Measurements from ENCODE around the gene SPTLC2.

The SPTLC2 gene

DNA sequence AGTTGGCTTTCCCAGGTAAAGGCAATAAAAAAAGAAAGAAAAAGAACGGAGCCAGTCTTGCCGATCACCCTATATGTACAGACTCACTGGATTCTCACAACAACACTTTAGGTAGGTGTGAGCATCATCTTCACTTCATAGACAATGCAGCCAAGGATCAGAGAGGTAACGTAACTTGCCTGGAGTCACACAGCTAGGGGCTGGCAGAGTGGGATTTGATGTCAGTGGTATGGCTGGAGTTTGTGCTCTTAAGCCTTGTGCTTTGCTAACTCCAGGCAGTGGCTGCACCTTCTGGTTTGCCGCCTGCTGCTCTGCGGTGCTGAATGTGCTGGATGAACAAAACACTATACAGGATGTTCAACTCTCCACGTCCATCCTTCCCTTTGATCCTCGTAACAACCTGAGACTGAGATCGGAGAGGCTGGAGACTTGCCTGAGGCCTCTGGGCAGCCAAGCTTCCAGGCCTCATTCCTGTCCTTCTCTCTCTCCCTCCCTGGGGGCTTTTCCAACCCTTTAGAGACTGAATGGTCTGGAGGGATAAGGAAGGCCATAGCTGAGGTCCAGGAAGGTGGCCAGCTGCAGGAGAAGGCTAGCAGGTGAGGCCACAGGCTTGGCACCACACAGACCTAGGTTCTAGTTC is 126.0 kb downstream of the SPTLC2 start:
- no peaks in the 10 kb centered on the region for H3K79me2 ChIP-seq (ENCODE audit: control insufficient read depth, insufficient read depth, low read length, unreplicated experiment)
- no peaks in the 10 kb centered on the region for H3K36me3 ChIP-seq (ENCODE audit: insufficient read depth, low read length)
- H3K4me1 ChIP-seq (ENCODE audit: control insufficient read depth, insufficient read depth, low read length, unreplicated experiment): no peaks in the 10 kb centered on the region
- no peaks in the 10 kb centered on the region for H3K27me3 ChIP-seq (ENCODE audit: insufficient read depth, low read length)
- no peak overlapping the region for H3K27ac ChIP-seq (ENCODE audit: low read depth, low read length)
- no peak overlapping the region for H2AFZ ChIP-seq (ENCODE audit: low read length, unreplicated experiment)
- H3K4me3 ChIP-seq (ENCODE audit: low read depth, low read length): no peak overlapping the region

DNA sequence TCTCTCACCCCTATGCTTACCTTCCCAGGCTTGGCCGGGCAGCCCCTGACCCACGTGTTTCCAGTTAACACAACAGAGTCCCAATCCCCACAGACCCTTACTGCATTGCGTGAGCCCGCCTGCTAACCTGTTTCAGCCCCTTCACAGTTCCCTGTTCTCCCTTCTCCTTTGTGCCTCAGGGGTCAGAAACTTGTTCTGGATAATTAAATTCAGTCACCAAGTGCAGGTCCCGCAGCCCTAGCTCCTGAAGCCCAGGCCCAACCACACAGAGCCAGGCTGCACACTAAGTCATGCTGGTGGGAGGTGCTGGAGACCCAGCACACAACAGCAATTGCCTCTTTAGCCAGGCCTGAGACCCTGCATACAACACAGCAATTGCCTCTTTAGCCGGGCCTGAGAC is 127.4 kb downstream of the SPTLC2 start:
- H3K27ac ChIP-seq (ENCODE audit: low read depth, low read length): no peak overlapping the region
- H3K36me3 ChIP-seq (ENCODE audit: insufficient read depth, low read length): no peaks in the 10 kb centered on the region
- H3K4me3 ChIP-seq (ENCODE audit: low read depth, low read length): no peak overlapping the region
- no peaks in the 10 kb centered on the region for H3K27me3 ChIP-seq (ENCODE audit: insufficient read depth, low read length)
- no peaks in the 10 kb centered on the region for H3K79me2 ChIP-seq (ENCODE audit: control insufficient read depth, insufficient read depth, low read length, unreplicated experiment)
- H2AFZ ChIP-seq (ENCODE audit: low read length, unreplicated experiment): no peak overlapping the region
- no peaks in the 10 kb centered on the region for H3K4me1 ChIP-seq (ENCODE audit: control insufficient read depth, insufficient read depth, low read length, unreplicated experiment)

DNA sequence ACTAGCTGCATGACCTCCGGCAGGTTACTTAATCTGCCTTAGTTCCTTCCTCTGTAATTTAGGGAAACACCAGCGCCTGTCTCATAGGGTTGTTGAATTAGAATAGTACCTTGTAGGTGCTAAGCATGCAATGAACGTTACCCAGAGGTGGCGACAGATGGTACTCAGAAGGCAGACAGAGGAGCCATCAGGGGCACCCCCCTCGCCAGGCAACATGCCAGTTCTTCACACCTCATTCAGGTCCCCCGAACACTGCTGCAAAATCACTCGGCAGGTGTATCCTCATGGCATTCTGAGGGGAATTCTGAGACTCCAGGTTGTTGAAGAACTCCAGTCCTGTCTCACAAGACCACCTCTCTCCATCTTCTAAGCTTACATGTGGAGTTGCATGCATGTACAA is 127.9 kb downstream of the SPTLC2 start:
- Histone ChIP-seq H3K27ac (ENCODE audit: low read depth, low read length) (no peak overlapping the region), H3K79me2 (ENCODE audit: control insufficient read depth, insufficient read depth, low read length, unreplicated experiment) (no peaks in the 10 kb centered on the region), H2AFZ (ENCODE audit: low read length, unreplicated experiment) (no peak overlapping the region), H3K4me1 (ENCODE audit: control insufficient read depth, insufficient read depth, low read length, unreplicated experiment) (no peaks in the 10 kb centered on the region), H3K27me3 (ENCODE audit: insufficient read depth, low read length) (no peaks in the 10 kb centered on the region), H3K4me3 (ENCODE audit: low read depth, low read length) (no peak overlapping the region), H3K36me3 (ENCODE audit: insufficient read depth, low read length) (no peaks in the 10 kb centered on the region)

DNA sequence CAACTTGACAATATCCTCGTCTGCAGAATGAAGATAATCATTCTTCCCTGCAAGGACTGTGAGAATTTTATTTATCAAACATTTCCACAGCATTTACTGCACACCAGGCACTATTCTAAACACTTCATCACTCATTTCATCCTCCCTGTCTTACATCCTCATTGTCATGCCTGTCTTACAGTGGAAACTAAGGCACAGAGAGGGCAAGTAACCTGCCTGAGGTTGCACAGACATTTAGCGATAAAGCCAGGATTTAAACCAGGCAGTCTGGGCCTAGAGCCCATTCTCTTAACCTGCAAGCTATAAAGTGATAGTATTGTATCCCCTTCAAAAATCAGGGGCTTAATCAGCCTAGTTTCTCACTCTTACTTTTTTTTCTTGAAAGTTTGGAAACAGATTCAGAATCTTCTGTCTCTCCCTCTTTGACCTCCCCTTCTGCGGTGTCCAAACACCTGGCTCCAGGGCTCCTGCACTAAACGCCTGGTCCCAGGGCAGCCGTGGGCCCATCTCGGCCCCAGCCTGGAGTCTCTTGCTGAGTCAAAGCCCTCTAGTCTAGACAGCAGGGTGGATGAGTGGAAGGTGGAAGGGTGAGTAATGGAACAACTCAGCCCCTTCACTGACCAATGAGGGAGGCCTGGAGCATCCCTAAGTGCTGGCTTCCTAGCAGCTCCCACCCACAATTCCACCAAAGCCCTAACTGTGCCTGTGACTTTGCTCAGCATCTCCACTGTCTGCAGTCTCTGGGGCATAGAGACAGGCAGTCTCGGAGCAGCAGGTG is 130.3 kb downstream of the SPTLC2 start:
- Histone ChIP-seq H3K27ac (ENCODE audit: low read depth, low read length) (no peak overlapping the region), H3K4me1 (ENCODE audit: control insufficient read depth, insufficient read depth, low read length, unreplicated experiment) (no peaks in the 10 kb centered on the region), H3K36me3 (ENCODE audit: insufficient read depth, low read length) (no peaks in the 10 kb centered on the region), H3K4me3 (ENCODE audit: low read depth, low read length) (no peak overlapping the region), H2AFZ (ENCODE audit: low read length, unreplicated experiment) (no peak overlapping the region), H3K79me2 (ENCODE audit: control insufficient read depth, insufficient read depth, low read length, unreplicated experiment) (no peaks in the 10 kb centered on the region), H3K27me3 (ENCODE audit: insufficient read depth, low read length) (no peaks in the 10 kb centered on the region)

DNA sequence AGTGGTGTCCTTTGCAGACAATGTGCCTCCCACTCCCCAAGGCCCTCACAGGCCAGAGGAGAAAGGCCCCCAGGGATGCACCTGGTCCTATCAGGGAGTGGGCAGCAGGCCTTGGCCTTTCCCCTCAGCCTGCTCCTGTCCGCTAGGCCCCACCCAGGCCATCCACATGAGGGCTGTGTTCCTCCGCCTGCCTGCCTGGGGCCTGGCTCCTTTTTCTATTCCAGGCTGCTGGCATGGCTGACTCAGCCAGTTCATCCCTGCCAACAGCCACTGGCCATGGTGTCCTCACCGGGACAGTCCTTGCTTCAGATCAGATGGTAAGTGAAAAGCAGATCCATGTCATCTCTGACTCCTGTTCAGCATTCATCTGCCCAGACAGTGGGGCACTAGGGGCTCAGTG is 131.2 kb downstream of the SPTLC2 start:
- H3K36me3 ChIP-seq (ENCODE audit: insufficient read depth, low read length): no peaks in the 10 kb centered on the region
- H3K79me2 ChIP-seq (ENCODE audit: control insufficient read depth, insufficient read depth, low read length, unreplicated experiment): no peaks in the 10 kb centered on the region
- H3K27ac ChIP-seq (ENCODE audit: low read depth, low read length): no peak overlapping the region
- no peak overlapping the region for H2AFZ ChIP-seq (ENCODE audit: low read length, unreplicated experiment)
- H3K4me1 ChIP-seq (ENCODE audit: control insufficient read depth, insufficient read depth, low read length, unreplicated experiment): no peaks in the 10 kb centered on the region
- H3K27me3 ChIP-seq (ENCODE audit: insufficient read depth, low read length): no peaks in the 10 kb centered on the region
- no peak overlapping the region for H3K4me3 ChIP-seq (ENCODE audit: low read depth, low read length)

DNA sequence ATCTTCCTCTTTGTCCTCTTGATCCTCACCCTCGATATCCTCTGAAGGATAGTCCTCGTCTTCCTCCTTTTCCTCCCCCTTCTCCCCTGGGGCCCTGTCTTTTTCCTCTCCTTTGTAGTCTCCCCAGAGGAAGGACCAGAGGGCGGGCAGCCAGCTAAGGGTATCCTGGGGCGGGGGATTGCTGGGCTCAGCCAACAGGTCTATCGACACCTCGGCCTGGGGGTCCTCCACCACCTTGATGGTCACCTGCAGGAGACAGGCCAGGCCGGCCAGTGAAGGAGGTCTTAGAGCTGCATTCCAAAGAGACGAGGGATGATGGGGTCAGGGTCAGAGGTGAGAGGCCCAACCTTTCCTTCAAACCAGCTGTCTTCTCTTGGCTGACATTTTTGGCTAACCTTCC is 134.0 kb downstream of the SPTLC2 start:
- H2AFZ ChIP-seq (ENCODE audit: low read length, unreplicated experiment): no peak overlapping the region
- no peak overlapping the region for H3K4me3 ChIP-seq (ENCODE audit: low read depth, low read length)
- H3K4me1 ChIP-seq (ENCODE audit: control insufficient read depth, insufficient read depth, low read length, unreplicated experiment): no peaks in the 10 kb centered on the region
- no peaks in the 10 kb centered on the region for H3K36me3 ChIP-seq (ENCODE audit: insufficient read depth, low read length)
- no peak overlapping the region for H3K27ac ChIP-seq (ENCODE audit: low read depth, low read length)
- no peaks in the 10 kb centered on the region for H3K27me3 ChIP-seq (ENCODE audit: insufficient read depth, low read length)
- no peaks in the 10 kb centered on the region for H3K79me2 ChIP-seq (ENCODE audit: control insufficient read depth, insufficient read depth, low read length, unreplicated experiment)

DNA sequence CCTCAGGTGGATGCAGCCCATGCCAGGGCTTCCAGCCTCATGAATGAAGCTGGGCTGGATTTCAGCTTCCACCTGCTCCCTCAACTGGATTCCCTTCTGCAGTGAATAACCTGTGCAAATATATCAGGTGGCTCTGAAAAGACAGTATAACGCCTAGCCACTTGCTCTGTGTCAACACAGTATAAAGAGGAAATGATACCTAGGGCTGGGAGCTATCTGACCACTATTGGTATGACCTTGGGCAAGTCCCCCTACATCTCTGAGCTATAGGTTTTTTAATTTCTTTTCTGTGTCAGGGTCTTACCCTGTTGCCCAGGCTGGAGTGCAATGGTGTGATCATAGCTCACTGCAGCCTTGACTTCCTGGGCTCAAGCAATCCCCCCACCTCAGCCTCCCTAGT is 137.6 kb downstream of the SPTLC2 start:
- Histone ChIP-seq H2AFZ (ENCODE audit: low read length, unreplicated experiment) (no peak overlapping the region), H3K27me3 (ENCODE audit: insufficient read depth, low read length) (peaks cover 14% of the 10 kb centered on the region), H3K4me1 (ENCODE audit: control insufficient read depth, insufficient read depth, low read length, unreplicated experiment) (no peaks in the 10 kb centered on the region), H3K27ac (ENCODE audit: low read depth, low read length) (no peak overlapping the region), H3K4me3 (ENCODE audit: low read depth, low read length) (no peak overlapping the region), H3K36me3 (ENCODE audit: insufficient read depth, low read length) (no peaks in the 10 kb centered on the region), H3K79me2 (ENCODE audit: control insufficient read depth, insufficient read depth, low read length, unreplicated experiment) (no peaks in the 10 kb centered on the region)

DNA sequence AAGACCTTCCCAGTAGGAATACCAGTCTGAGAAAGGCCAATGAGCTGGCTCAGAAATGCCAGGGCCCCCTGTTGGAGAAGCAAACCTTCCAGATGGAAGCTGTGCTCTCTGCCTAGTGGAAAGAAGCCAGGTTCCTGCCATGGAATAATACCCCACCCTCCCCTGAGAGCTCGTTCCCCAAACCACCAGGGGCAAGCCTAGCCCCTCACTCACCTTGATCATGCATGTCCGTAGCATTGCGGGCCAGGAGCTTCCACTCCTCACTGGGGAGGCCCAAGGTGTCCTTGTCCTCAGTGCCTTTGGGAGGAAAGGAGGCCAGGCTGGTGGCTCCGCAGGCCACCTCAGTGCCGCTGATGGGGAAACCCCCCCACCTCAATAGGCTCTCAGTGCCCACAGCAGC is 138.4 kb downstream of the SPTLC2 start:
- Histone ChIP-seq H3K27me3 (ENCODE audit: insufficient read depth, low read length) (peaks cover 15% of the 10 kb centered on the region), H3K4me1 (ENCODE audit: control insufficient read depth, insufficient read depth, low read length, unreplicated experiment) (no peaks in the 10 kb centered on the region), H3K36me3 (ENCODE audit: insufficient read depth, low read length) (no peaks in the 10 kb centered on the region), H3K79me2 (ENCODE audit: control insufficient read depth, insufficient read depth, low read length, unreplicated experiment) (no peaks in the 10 kb centered on the region), H3K27ac (ENCODE audit: low read depth, low read length) (no peak overlapping the region), H3K4me3 (ENCODE audit: low read depth, low read length) (no peak overlapping the region), H2AFZ (ENCODE audit: low read length, unreplicated experiment) (no peak overlapping the region)

DNA sequence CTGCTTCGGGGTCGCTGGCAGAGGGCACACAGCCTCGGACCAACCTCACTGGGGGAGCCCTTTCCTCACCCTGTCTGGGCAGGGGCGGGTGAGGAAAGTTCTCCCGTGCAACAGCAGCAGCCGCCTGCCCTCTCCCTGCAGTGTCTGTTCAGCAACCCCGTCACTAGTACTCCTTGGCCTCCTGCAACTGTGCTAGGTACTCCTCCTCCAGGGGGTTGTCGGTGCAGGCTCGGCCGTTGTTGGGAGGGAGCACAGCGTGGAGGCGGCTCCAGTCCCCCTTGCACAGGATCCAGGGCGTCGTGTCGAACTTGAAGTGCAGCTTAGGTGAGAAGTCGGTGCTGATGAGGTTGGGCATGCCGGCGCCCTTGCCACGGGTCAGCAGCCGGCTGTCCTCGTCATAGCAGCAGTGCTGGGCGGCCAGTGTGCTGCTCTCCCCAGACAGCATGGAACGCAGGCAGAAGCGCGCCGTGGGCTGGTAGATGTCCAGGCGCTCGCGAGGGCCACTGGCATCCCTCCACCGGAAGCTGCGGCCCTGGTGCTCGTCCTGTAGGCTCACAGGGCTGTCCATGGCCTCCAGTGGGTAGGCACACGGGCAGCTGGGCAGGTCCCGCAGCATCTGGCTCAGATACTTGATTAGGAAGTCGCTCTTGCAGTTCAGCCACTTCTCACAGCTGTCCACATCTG is 140.9 kb downstream of the SPTLC2 start:
- no peak overlapping the region for H2AFZ ChIP-seq (ENCODE audit: low read length, unreplicated experiment)
- no peak overlapping the region for H3K27ac ChIP-seq (ENCODE audit: low read depth, low read length)
- no peak overlapping the region for H3K4me3 ChIP-seq (ENCODE audit: low read depth, low read length)
- no peaks in the 10 kb centered on the region for H3K4me1 ChIP-seq (ENCODE audit: control insufficient read depth, insufficient read depth, low read length, unreplicated experiment)
- H3K36me3 ChIP-seq (ENCODE audit: insufficient read depth, low read length): no peaks in the 10 kb centered on the region
- no peaks in the 10 kb centered on the region for H3K79me2 ChIP-seq (ENCODE audit: control insufficient read depth, insufficient read depth, low read length, unreplicated experiment)
- peaks cover 15% of the 10 kb centered on the region for H3K27me3 ChIP-seq (ENCODE audit: insufficient read depth, low read length)

DNA sequence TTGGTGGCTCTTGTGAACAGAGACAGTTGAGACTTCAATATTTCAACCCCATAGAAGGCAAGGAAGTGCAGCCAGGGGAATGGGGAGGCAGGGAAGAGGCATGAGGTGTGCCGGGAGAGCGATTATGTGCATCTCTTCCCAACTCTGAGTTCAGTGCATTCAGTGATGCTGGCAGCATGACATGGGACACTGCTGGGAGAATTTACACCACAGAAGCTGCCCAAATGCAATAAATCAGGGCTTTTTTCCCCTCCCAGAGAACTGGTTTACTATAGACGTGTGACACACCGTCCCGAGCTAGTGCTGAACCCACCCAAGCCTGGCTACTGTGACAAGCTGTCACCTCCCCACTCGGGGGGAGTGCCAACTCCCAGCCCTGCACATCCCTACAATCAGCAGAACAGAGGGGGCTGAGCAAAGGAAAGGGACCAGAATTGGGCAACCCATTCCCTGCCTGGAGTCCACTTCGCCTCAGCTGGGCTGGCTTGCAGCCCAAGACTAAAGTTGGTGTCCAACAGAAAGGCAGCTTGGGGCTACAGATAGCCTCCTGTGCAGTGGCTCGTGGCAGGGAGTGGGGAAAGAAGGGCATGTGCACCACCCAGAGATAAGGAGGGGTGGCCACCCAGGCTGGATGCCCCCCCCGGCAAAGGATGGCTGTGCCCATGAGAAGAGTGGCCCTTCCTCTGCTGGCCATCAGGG is 141.8 kb downstream of the SPTLC2 start:
- no peak overlapping the region for H3K27ac ChIP-seq (ENCODE audit: low read depth, low read length)
- peaks cover 15% of the 10 kb centered on the region for H3K27me3 ChIP-seq (ENCODE audit: insufficient read depth, low read length)
- H2AFZ ChIP-seq (ENCODE audit: low read length, unreplicated experiment): no peak overlapping the region
- no peak overlapping the region for H3K4me3 ChIP-seq (ENCODE audit: low read depth, low read length)
- H3K36me3 ChIP-seq (ENCODE audit: insufficient read depth, low read length): no peaks in the 10 kb centered on the region
- H3K4me1 ChIP-seq (ENCODE audit: control insufficient read depth, insufficient read depth, low read length, unreplicated experiment): no peaks in the 10 kb centered on the region
- no peaks in the 10 kb centered on the region for H3K79me2 ChIP-seq (ENCODE audit: control insufficient read depth, insufficient read depth, low read length, unreplicated experiment)
